Endothelial cell of umbilical vein (primary cell): ENCODE data around the gene BCL2L2. TPM values are rescaled to one million over a fixed set of nuclear protein-coding genes. Genes with fewer than 3 reads are reported as not detected.

Experiments used
- BruUV-seq: library from RNA; stranded (reverse); fragments of 400-500 nt; replicated peaks from 2 replicates; lab custom pipeline; 2021; lab: Mats Ljungman, UMichigan
- CTCF ChIA-PET: fragments of 300-600, 350-600 bp; sonication (Branson Sonifier 250); formaldehyde crosslinking; loops from one replicate; lab custom pipeline; 2021; ENCODE audit warnings: antibody characterized with exemption, inconsistent platforms; lab: Charles Lee
- POLR2A ChIA-PET: fragments of 300-600, 350-600 bp; sonication (Branson Sonifier 250); formaldehyde crosslinking; loops from one replicate; lab custom pipeline; 2021; ENCODE audit warnings: antibody characterized with exemption, inconsistent platforms; lab: Charles Lee
- DNase-seq: peaks from one replicate; pipeline ENCODE4 v3.0.0-alpha.2; 2011; ENCODE audit warnings: low read depth, low spot score
- FAIRE-seq: peaks from 2 replicates; lab custom pipeline; 2011; peaks lifted over from hg19 to GRCh38; lab: Jason Lieb, UNC
- H2AFZ ChIP-seq: 2 replicates; pipeline ENCODE4 v1.6.0; 2012; ENCODE audit warnings: low read depth, low read length, control low read depth, inconsistent platforms
- H3K27ac ChIP-seq: 2 replicates; pipeline ENCODE4 v1.5.1; 2011; ENCODE audit warnings: low read depth, mild to moderate bottlenecking, control low read depth, low read length, moderate library complexity; ENCODE audit not compliant: insufficient read depth
- H3K27me3 ChIP-seq, 2 experiments: 2 replicates each; pipeline versions ENCODE4 v1.6.0 to v1.6.1; 2011; ENCODE audit warnings: low read length in 2 of 2, mixed read lengths in 1 of 2; ENCODE audit not compliant: control insufficient read depth in 2 of 2, insufficient read depth in 2 of 2
- H3K36me3 ChIP-seq, 2 experiments: 2 replicates in 1 of 2; 3 replicates in 1 of 2; pipeline ENCODE4 v1.5.1; 2011; ENCODE audit warnings: low read length in 2 of 2, mild to moderate bottlenecking in 1 of 2, moderate library complexity in 1 of 2; ENCODE audit not compliant: control insufficient read depth in 2 of 2, insufficient read depth in 2 of 2; ENCODE audit errors: extremely low read depth in 1 of 2
- H3K4me1 ChIP-seq: 3 replicates; pipeline ENCODE4 v1.5.1; 2011; ENCODE audit warnings: mild to moderate bottlenecking, low read length; ENCODE audit not compliant: control insufficient read depth, insufficient read depth; ENCODE audit errors: extremely low read depth
- H3K4me2 ChIP-seq: 2 replicates; pipeline ENCODE4 v1.6.1; 2011; ENCODE audit warnings: low read length, control low read depth, mixed read lengths; ENCODE audit not compliant: insufficient read depth
- H3K4me3 ChIP-seq, 3 experiments: fragments of 200-600 bp in 1 of 3; sonication (generic), shearing (Covaris generic) in 1 of 3; replicated peaks in 1 of 3; 2 replicates each; pipeline ENCODE4 v1.5.1; 2011 to 2016; ENCODE audit warnings: control low read depth in 3 of 3, low read length in 3 of 3, mild to moderate bottlenecking in 2 of 3, inconsistent platforms in 1 of 3, low read depth in 1 of 3, moderate library complexity in 1 of 3; ENCODE audit not compliant: insufficient read depth in 1 of 3
- H3K79me2 ChIP-seq: 2 replicates; pipeline ENCODE4 v1.6.0; 2012; ENCODE audit warnings: low read length, inconsistent platforms; ENCODE audit not compliant: control insufficient read depth, insufficient read depth
- H3K9ac ChIP-seq: replicated peaks from 2 replicates; pipeline ENCODE3; 2011; ENCODE audit warnings: low read length, control low read depth; ENCODE audit not compliant: insufficient read depth; ENCODE audit errors: extremely low read depth
- H3K9me1 ChIP-seq: replicated peaks from 3 replicates; pipeline ENCODE4 v1.6.0; 2011; ENCODE audit warnings: mild to moderate bottlenecking, low read length; ENCODE audit not compliant: control insufficient read depth, insufficient read depth; ENCODE audit errors: extremely low read depth
- H3K9me3 ChIP-seq: replicated peaks from 2 replicates; pipeline ENCODE4 v1.5.1; 2012; ENCODE audit warnings: low read length, inconsistent platforms; ENCODE audit not compliant: control insufficient read depth, insufficient read depth
- H4K20me1 ChIP-seq: replicated peaks from 2 replicates; pipeline ENCODE3; 2011; ENCODE audit warnings: mild to moderate bottlenecking, low read length; ENCODE audit not compliant: control insufficient read depth, insufficient read depth; ENCODE audit errors: extremely low read depth
- EZH2 ChIP-seq: IDR thresholded peaks from 2 replicates; pipeline ENCODE4 v1.6.1; 2012; ENCODE audit warnings: borderline replicate concordance, low read depth, mild to moderate bottlenecking, moderate library complexity, low read length, inconsistent platforms; ENCODE audit not compliant: severe bottlenecking
- FOS ChIP-seq: IDR thresholded peaks from 2 replicates; pipeline ENCODE4 v1.6.1; 2011; ENCODE audit warnings: mild to moderate bottlenecking, low read length, moderate library complexity, borderline replicate concordance; ENCODE audit not compliant: insufficient read depth
- GATA2 ChIP-seq: IDR thresholded peaks from 2 replicates; pipeline ENCODE4 v1.7.0; 2011; ENCODE audit warnings: low read depth, mild to moderate bottlenecking, moderate library complexity, mixed read lengths, low read length; ENCODE audit not compliant: insufficient read length, insufficient read depth
- JUN ChIP-seq: IDR thresholded peaks from 2 replicates; pipeline ENCODE4 v1.6.1; 2011; ENCODE audit warnings: borderline replicate concordance, low read depth; ENCODE audit not compliant: insufficient read length, insufficient read depth
- MYC ChIP-seq: IDR thresholded peaks from one replicate; pipeline ENCODE4 v1.6.1; 2011; ENCODE audit warnings: mild to moderate bottlenecking, low read depth, low read length
- POLR2A ChIP-seq: IDR thresholded peaks from 2 replicates; pipeline ENCODE4 v1.6.1; 2012; ENCODE audit warnings: low read depth, mild to moderate bottlenecking, control low read depth, low read length
- dilution Hi-C: fragments of 300-500 bp; cut with MboI; formaldehyde crosslinking; loops from one replicate; pipeline ENCODE4 v1.15.0; 2019; ENCODE audit warnings: low sequenced_read_pairs; ENCODE audit not compliant: extremely low pct_ligation_motif_present
- intact Hi-C: fragments of 100-400 bp; cut with micrococcal nuclease; formaldehyde crosslinking; loops from one replicate; pipeline ENCODE4 v1.10.0; 2022
- polyA plus RNA-seq, 4 experiments: library from polyadenylated mRNA; depleted of rRNA in 3 of 4; stranded (reverse) in 3 of 4; unstranded in 1 of 4; fragments of >200 nt; gene quantifications; 2 replicates each; pipeline versions ENCODE4 v1.2.1 to v1.2.3, GENCODE V29; 2011 to 2012; ENCODE audit warnings: missing spikeins in 1 of 4
- total RNA-seq: library from RNA; stranded (reverse); gene quantifications from 2 replicates; pipeline ENCODE4 v1.2.3, GENCODE V29; 2021
- TF ChIP-seq, protein P1 (sequence below), 2 donors: IDR thresholded peaks; 1 replicate in 1 of 2; 2 replicates in 1 of 2; pipeline ENCODE4 v1.5.1; 2011; ENCODE audit warnings: low read length in 2 of 2, mild to moderate bottlenecking in 2 of 2, moderate library complexity in 2 of 2, control low read depth in 1 of 2, inconsistent platforms in 1 of 2, low read depth in 1 of 2; ENCODE audit not compliant: insufficient read depth in 1 of 2; ENCODE audit errors: extremely low read depth in 1 of 2

Gene BCL2L2
- total and polyA plus RNA-seq, 2 donors (not counting 3 experiments of a cell fraction or from before 2014, with no cell fraction given), result 19.9 to 24.3 TPM

DNA sequence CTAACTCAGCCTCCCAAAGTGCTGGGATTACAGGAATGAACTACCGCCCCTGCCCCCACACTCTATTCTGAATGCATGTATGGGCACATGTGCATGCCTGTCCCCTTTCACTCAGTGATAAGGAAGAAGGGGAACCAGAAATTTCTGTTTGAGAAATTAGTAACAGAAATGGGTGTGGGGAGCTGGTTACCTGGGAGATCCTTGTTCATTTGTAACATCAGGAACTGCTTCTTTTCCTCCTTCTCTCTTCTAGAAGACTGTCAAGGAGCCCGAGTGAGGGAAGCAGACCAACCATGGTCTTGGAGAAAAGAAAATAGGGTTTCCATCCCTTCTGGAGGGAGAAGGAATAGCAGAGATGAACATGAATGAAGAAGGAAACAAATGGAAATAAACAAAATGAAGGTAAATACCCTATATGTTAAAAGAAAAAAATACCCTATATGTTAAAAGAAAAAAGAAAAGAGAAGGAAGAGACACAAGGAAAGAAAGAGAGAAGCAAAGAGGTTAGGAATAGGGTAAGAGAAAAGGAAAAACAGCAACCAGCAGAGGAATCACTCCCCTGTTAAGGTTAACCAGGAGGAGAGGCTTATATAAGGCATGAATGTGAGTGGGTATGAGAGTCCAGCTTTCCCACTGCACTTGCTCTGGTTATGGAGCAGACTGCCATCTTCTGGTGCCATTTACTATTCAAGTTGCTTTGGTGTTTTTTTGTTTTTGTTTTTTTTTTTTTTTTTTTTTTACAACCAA lies 7.2 kb upstream of the BCL2L2 start:
- H3K36me3 ChIP-seq, result no peaks in the 10 kb centered on the region
- FAIRE-seq (no peak), DNase-seq (peak; percentile 46)
- TF ChIP-seq JUN (no peak), FOS (no peak), MYC (no peak), EZH2 (no peak), POLR2A (no peak), GATA2 (no peak)
- TF ChIP-seq, protein P1, sequence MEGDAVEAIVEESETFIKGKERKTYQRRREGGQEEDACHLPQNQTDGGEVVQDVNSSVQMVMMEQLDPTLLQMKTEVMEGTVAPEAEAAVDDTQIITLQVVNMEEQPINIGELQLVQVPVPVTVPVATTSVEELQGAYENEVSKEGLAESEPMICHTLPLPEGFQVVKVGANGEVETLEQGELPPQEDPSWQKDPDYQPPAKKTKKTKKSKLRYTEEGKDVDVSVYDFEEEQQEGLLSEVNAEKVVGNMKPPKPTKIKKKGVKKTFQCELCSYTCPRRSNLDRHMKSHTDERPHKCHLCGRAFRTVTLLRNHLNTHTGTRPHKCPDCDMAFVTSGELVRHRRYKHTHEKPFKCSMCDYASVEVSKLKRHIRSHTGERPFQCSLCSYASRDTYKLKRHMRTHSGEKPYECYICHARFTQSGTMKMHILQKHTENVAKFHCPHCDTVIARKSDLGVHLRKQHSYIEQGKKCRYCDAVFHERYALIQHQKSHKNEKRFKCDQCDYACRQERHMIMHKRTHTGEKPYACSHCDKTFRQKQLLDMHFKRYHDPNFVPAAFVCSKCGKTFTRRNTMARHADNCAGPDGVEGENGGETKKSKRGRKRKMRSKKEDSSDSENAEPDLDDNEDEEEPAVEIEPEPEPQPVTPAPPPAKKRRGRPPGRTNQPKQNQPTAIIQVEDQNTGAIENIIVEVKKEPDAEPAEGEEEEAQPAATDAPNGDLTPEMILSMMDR (IDR thresholded peaks at IDR 0.05; ENCODE audit: extremely low read depth in 1 of 2, insufficient read depth in 1 of 2, low read depth in 1 of 2, low read length in 2 of 2), result peak; percentile 11 to 18
- no peak overlapping the region for H2AFZ ChIP-seq
- H3K79me2 ChIP-seq, result no peaks in the 10 kb centered on the region
- H4K20me1 ChIP-seq, result no peaks in the 10 kb centered on the region
- peaks cover 11% of the 10 kb centered on the region for H3K4me1 ChIP-seq
- no peak overlapping the region for H3K4me2 ChIP-seq
- no peak overlapping the region for H3K9ac ChIP-seq
- ChIA-PET CTCF (interaction anchor here (0.6 to 4.0 kb wide), 9 partner anchors 12 to 185 kb away, joined by 3 to 53 read pairs (median 5); partner anchors contain the start of gene HOMEZ), POLR2A (no interaction called here)
- H3K27ac ChIP-seq, result no peak overlapping the region
- no TSS peak for BruUV-seq
- dilution Hi-C loops (no loop called here), intact Hi-C loops (loop anchor here (1.0 kb wide), 1 partner anchor 112 kb away; no protein-coding TSS in a partner anchor)
- no peaks in the 10 kb centered on the region for H3K27me3 ChIP-seq
- H3K9me3 ChIP-seq, result no peaks in the 10 kb centered on the region
- H3K4me3 ChIP-seq, result no peak overlapping the region
- no peaks in the 10 kb centered on the region for H3K9me1 ChIP-seq
